HepG2 (cell line): Measurements from ENCODE around the gene SNAP25.

Experiments
- POLR2A ChIP-seq, 2 experiments: IDR thresholded peaks; 2 replicates each; pipeline ENCODE4 v1.6.1; 2011; ENCODE audit warnings: low read depth in 2 of 2, low read length in 2 of 2, mild to moderate bottlenecking in 1 of 2, moderate library complexity in 1 of 2; ENCODE audit not compliant: insufficient read depth in 1 of 2
- ZNF30 ChIP-seq: sonication (generic); formaldehyde crosslinking; IDR thresholded peaks from 2 replicates; pipeline ENCODE4 v1.5.0; 2020; ENCODE audit warnings: mild to moderate bottlenecking, missing genetic modification reagents

GRCh38 chr20:10172998-10173655, 45.5 kb upstream of the SNAP25 start:
- no peak for TF ChIP-seq ZNF30
- no peak for TF ChIP-seq POLR2A (IDR thresholded peaks at IDR 0.05; ENCODE audit: insufficient read depth in 1 of 2, low read depth in 2 of 2, low read length in 2 of 2)
